ENCODE data around the gene SH3RF3.

- TF ChIP-seq CTCF (IDR thresholded peaks at IDR 0.05 in 4 of 5, conservative IDR thresholded peaks at IDR 0.05 in 1 of 5) = no peak
- TF ChIP-seq POLR2A (IDR thresholded peaks at IDR 0.05) = no peak
These were observed 403.1 kb downstream of the SH3RF3 start for GRCh38 chr2:109531896-109532727.
